ENCODE measurements around the gene DXO.
"Not testable (repeated sequence)": the region's sequence is repeated elsewhere in the genome, so short reads cannot be mapped to it uniquely, and the experiment has no call there.

DNA sequence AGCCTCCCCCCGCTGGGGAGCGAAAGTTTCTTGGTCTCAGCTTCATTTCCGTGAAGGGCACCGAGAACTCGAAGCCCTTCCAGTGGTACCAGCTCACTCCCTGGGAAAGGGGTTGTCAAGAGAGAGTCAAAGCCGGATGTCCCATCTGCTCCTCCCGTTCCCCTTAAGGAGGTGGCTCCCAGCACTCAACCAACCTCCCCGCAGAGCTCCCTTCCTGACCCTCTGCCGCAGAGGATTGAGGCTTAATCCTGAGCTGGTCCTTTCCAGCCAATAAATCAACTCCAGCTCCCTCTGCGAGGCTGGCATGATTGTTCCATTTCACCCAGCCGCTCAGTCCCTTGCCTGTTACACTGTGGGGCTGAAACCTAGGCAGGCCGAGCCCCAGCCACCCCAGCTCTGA, 36.7 kb upstream of the DXO start:
- not testable (repeated sequence) for TF ChIP-seq POLR2A, CTCF (IDR thresholded peaks at IDR 0.05)
